Left hindlimb (tissue), 1 donor: ENCODE data around the gene CCNA1.

Source experiments
- DNase-seq: peaks from one replicate; pipeline ENCODE4 v3.0.0-alpha.2; 2018

CCNA1 gene

GRCh38 chr13:36454987-36455386, 22.7 kb downstream of the CCNA1 start:
- no peak for DNase-seq

DNA sequence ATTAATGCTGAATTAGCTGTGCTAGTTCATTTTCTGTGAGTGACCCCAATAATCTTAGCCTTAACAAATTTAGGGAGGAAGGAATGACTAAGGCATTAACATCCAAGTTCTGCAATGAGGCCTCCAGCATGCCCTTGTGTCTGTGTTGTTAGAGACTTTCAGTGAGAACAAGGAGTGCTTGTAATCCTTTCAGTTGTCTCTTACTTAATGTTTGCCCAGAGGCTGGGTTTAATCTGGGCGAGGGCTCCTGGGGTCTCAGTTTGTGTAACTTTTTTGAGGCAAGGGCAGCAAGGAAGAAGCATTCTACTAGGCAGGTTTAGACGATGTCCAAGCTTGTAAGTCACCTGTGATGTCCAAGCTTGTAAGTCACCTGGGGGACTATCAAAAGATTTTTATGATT, 24.3 kb downstream of the CCNA1 start:
- no peak for DNase-seq

GRCh38 chr13:36461506-36461905, 29.2 kb downstream of the CCNA1 start:
- no peak for DNase-seq

DNA sequence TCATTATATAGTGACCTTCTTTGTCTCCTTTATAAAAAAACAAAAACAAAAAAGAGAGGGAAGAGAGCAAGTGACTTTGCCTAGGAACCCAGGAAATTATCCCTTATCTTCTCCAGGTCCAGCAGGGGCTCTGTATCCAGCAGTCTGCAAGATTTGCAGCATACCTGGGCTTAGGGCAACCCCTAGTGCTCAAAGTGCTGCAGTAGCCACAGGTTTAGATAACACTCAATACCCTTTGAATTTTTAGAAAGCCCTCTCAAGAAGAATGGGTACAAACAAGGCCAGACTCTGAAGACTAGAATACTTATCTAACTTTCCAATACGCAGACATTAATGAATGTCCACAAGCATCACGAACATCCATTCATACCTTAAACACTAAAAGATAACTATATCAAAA, 43.2 kb downstream of the CCNA1 start:
- DNase-seq = no peak

DNA sequence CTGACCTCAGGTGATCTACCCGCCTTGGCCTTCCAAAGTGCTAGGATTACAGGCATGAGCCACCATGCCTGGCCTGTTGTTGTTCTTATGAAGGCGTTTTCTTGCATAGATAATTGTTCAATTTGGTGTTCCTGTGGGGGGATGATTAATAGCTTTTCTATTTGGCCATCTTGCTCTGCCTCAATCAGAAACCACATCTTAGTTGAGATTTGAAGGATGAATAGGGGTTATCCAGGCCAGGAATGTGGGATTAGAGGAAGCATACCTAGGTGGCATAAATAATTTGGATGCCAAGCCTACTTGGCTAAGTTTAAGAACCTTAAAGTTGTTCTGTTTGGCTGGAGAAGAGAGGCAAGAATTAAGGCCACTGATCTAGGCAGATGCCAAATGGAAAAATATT, 44.4 kb downstream of the CCNA1 start:
- no peak for DNase-seq

DNA sequence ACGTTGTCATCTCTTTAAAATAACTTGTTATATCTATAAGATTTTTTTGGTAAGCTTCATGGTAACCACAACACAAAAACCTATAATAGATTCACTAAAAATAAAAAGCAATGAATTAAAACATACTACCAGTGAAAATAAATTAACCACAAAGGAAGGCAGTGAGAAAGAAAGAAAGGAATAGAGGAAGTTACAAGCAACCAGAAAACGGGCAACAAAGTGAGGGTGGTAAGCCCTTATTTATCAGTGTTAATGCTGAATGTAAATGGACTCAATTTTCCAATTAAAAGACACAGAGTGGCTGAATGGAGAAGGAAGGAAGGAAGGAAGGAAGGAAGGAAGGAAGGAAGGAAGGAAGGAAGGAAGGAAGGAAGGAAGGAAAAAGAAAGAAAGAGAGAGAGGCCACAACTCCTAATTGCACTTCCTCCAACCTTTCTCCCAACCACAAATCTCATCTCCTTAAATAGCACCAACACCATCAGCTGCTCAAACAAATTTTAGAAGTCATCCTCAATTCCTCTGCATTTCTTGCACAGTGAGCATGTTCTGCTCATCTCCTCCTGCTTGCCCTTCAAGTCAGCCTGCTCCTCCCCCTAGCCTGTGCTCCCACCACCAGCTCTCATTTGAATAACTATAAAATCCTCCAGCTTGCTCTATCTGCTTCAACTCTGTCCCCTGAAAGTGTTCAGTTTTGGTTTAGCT, 48.6 kb downstream of the CCNA1 start:
- DNase-seq = no peak

- no peak for DNase-seq
These were observed 57.8 kb downstream of the CCNA1 start for GRCh38 chr13:36490055-36490454.
